ENCODE data around the gene ST3GAL6. TPM values are rescaled to one million over a fixed set of nuclear protein-coding genes. Genes with fewer than 3 reads are reported as not detected.

ST3GAL6 gene
- polyA plus RNA-seq, 3 donors: 21.0 to 49.5 (median 22.8) TPM

- Mint-ChIP-seq H3K36me3 (peaks cover 0 to 1% of the 10 kb centered on the region in 2 donors), H3K9me3 (no peaks in the 10 kb centered on the region), H3K27me3 (ENCODE audit: low read depth in 3 of 3) (peaks cover 0 to 10% (median 9%) of the 10 kb centered on the region in 3 donors), H3K4me3 (no peak overlapping the region), H3K4me1 (peaks cover 43% of the 10 kb centered on the region), H3K27ac (no peak overlapping the region)
- H3K9ac ChIP-seq (ENCODE audit: insufficient read depth, low read length, poor library complexity, severe bottlenecking): no peak overlapping the region
- H3K79me2 ChIP-seq (ENCODE audit: insufficient read depth, low read length): peaks cover 32% of the 10 kb centered on the region
- DNase-seq: no peak
- H4K20me1 ChIP-seq (ENCODE audit: insufficient read depth, low read length): no peaks in the 10 kb centered on the region
- no peak overlapping the region for H3K27ac ChIP-seq (ENCODE audit: low read depth in 1 of 2, low read length in 2 of 2)
- peaks cover 0 to 4% of the 10 kb centered on the region in 2 donors for H3K27me3 ChIP-seq (ENCODE audit: control insufficient read depth in 2 of 2, insufficient read depth in 2 of 2, low read length in 2 of 2)
- WGBS (ENCODE audit: insufficient coverage): 100% methylated on average over 1 of the region's 1 CpG
- TF ChIP-seq, protein P1, sequence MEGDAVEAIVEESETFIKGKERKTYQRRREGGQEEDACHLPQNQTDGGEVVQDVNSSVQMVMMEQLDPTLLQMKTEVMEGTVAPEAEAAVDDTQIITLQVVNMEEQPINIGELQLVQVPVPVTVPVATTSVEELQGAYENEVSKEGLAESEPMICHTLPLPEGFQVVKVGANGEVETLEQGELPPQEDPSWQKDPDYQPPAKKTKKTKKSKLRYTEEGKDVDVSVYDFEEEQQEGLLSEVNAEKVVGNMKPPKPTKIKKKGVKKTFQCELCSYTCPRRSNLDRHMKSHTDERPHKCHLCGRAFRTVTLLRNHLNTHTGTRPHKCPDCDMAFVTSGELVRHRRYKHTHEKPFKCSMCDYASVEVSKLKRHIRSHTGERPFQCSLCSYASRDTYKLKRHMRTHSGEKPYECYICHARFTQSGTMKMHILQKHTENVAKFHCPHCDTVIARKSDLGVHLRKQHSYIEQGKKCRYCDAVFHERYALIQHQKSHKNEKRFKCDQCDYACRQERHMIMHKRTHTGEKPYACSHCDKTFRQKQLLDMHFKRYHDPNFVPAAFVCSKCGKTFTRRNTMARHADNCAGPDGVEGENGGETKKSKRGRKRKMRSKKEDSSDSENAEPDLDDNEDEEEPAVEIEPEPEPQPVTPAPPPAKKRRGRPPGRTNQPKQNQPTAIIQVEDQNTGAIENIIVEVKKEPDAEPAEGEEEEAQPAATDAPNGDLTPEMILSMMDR (IDR thresholded peaks at IDR 0.05): no peak
- H2AFZ ChIP-seq (ENCODE audit: insufficient read depth, low read depth, low read length, poor library complexity, severe bottlenecking): no peak overlapping the region
- H3K4me2 ChIP-seq (replicated peaks; ENCODE audit: extremely low read depth, low read length, poor library complexity, severe bottlenecking): no peak overlapping the region
- no peak overlapping the region for H3K4me3 ChIP-seq (replicated peaks in 1 of 3; ENCODE audit: low read depth in 2 of 3, low read length in 3 of 3)
- H3K9me3 ChIP-seq (replicated peaks in 1 of 2; ENCODE audit: control insufficient read depth in 1 of 2, insufficient read depth in 1 of 2, low read length in 2 of 2): no peaks in the 10 kb centered on the region
- H3K4me1 ChIP-seq (ENCODE audit: control insufficient read depth in 1 of 2, insufficient read depth in 2 of 2, low read length in 2 of 2): peaks cover 22 to 42% of the 10 kb centered on the region in 2 donors
- no peaks in the 10 kb centered on the region for H3K36me3 ChIP-seq (replicated peaks in 1 of 2; ENCODE audit: control insufficient read depth in 1 of 2, insufficient read depth in 2 of 2, low read length in 2 of 2)
- intact Hi-C loops (cut with micrococcal nuclease): no loop called here
Measured at GRCh38 chr3:98735761-98736269, 27.3 kb upstream of the ST3GAL6 start.

DNA sequence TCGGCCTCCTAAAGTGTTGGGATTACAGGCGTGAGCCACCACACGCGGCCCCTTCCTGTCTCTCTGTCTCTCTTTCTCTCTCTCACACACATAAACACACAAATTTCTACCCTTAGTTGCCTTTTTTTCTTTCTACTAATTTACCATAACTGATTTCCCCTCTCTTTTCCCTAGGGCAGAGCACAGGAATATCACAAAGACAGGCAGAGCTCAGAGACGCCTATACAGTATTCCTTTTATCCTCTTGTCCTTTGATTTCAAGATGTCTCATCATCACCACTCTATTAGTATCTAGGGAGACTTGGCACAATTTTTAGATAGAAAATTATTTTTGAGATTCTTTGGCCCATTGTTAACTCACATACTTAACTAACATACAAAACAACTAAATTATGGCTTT is 25.8 kb upstream of the ST3GAL6 start:
- peaks cover 14 to 29% of the 10 kb centered on the region in 2 donors for H3K4me1 ChIP-seq (ENCODE audit: control insufficient read depth in 1 of 2, insufficient read depth in 2 of 2, low read length in 2 of 2)
- Mint-ChIP-seq H3K4me1 (peaks cover 40% of the 10 kb centered on the region), H3K27ac (no peak overlapping the region), H3K9me3 (no peaks in the 10 kb centered on the region), H3K27me3 (ENCODE audit: low read depth in 3 of 3) (peaks cover 0 to 8% (median 7%) of the 10 kb centered on the region in 3 donors), H3K4me3 (no peak overlapping the region), H3K36me3 (peaks cover 0 to 1% of the 10 kb centered on the region in 2 donors)
- H3K9ac ChIP-seq (ENCODE audit: insufficient read depth, low read length, poor library complexity, severe bottlenecking): no peak overlapping the region
- 90% methylated on average over 2 of the region's 5 CpGs for WGBS (ENCODE audit: insufficient coverage)
- intact Hi-C loops (cut with micrococcal nuclease): no loop called here
- peaks cover 43% of the 10 kb centered on the region for H3K79me2 ChIP-seq (ENCODE audit: insufficient read depth, low read length)
- no peak overlapping the region for H2AFZ ChIP-seq (ENCODE audit: insufficient read depth, low read depth, low read length, poor library complexity, severe bottlenecking)
- no peak for DNase-seq
- peaks cover 0 to 2% of the 10 kb centered on the region in 2 donors for H3K27me3 ChIP-seq (ENCODE audit: control insufficient read depth in 2 of 2, insufficient read depth in 2 of 2, low read length in 2 of 2)
- H3K4me3 ChIP-seq (replicated peaks in 1 of 3; ENCODE audit: low read depth in 2 of 3, low read length in 3 of 3): no peak overlapping the region
- no peak overlapping the region for H3K4me2 ChIP-seq (replicated peaks; ENCODE audit: extremely low read depth, low read length, poor library complexity, severe bottlenecking)
- no peak overlapping the region for H3K27ac ChIP-seq (ENCODE audit: low read depth in 1 of 2, low read length in 2 of 2)
- H3K9me3 ChIP-seq (replicated peaks in 1 of 2; ENCODE audit: control insufficient read depth in 1 of 2, insufficient read depth in 1 of 2, low read length in 2 of 2): no peaks in the 10 kb centered on the region
- no peaks in the 10 kb centered on the region for H4K20me1 ChIP-seq (ENCODE audit: insufficient read depth, low read length)
- TF ChIP-seq, protein P1 (IDR thresholded peaks at IDR 0.05): no peak
- H3K36me3 ChIP-seq (replicated peaks in 1 of 2; ENCODE audit: control insufficient read depth in 1 of 2, insufficient read depth in 2 of 2, low read length in 2 of 2): no peaks in the 10 kb centered on the region
